Pancreas (tissue), 10 donors: Measurements from ENCODE around the gene ASIC3. TPM values are rescaled to one million over a fixed set of nuclear protein-coding genes. Genes with fewer than 3 reads are reported as not detected.
A peak's percentile ranks its signal among the peaks of the same experiment; 100 is the strongest.

ENCODE experiments used
- ATAC-seq, 4 donors: fragments of 200-7000 bp; cut with Tn5 transposase; one replicate each; pipeline versions ENCODE4 v1.8.0 to v1.9.1; 2020; ENCODE audit warnings: mild to moderate bottlenecking in 4 of 4, moderate library complexity in 4 of 4
- DNase-seq, 6 donors: peaks; one replicate each; pipeline ENCODE4 v3.0.0-alpha.2; 2020
- FAIRE-seq: peaks from 2 replicates; lab custom pipeline; 2012; peaks lifted over from hg19 to GRCh38; lab: Jason Lieb, UNC
- H3K27ac ChIP-seq, 4 donors: fragments of 200-600 bp; sonication (generic); 1 replicate in 3 of 4; 2 replicates in 1 of 4; pipeline versions ENCODE4 v1.5.0 to v1.8.0; 2020
- H3K27me3 ChIP-seq, 4 donors: fragments of 200-600 bp; one replicate each; pipeline ENCODE4 v1.8.0; 2021
- H3K36me3 ChIP-seq, 3 donors: fragments of 200-600 bp; sonication (generic) in 1 of 3; one replicate each; pipeline versions ENCODE4 v1.5.0 to v1.8.0; 2020 to 2021
- H3K4me1 ChIP-seq, 3 donors: fragments of 200-600 bp; one replicate each; pipeline ENCODE4 v1.8.0; 2021
- H3K4me3 ChIP-seq, 4 donors: fragments of 200-600 bp; sonication (generic) in 2 of 4; one replicate each; pipeline versions ENCODE4 v1.5.0 to v1.8.0; 2020 to 2021
- H3K9me3 ChIP-seq, 4 donors: fragments of 200-600 bp; one replicate each; pipeline ENCODE4 v1.8.0; 2021
- CTCF ChIP-seq, 4 donors: fragments of 200-600 bp; sonication (generic) in 3 of 4; IDR thresholded peaks; one replicate each; pipeline versions ENCODE4 v1.5.0 to v1.8.0; 2021; ENCODE audit warnings: antibody characterized with exemption in 4 of 4
- WGBS, 2 donors: extraction: QIAGEN DNeasy Blood & Tissue Kit; methylation state at CpG; one replicate each; pipeline ENCODE4 v1.1.7; 2013; 5-methylcytosine and 5-hydroxymethylcytosine counted together
- intact Hi-C, 3 donors: fragments of 100-400 bp; cut with DNase I; formaldehyde crosslinking; loops; one replicate each; pipeline versions ENCODE4 v1.11.1 to v1.14.2; 2022
- polyA plus RNA-seq, 2 donors: library from polyadenylated mRNA; stranded (reverse); fragments of 200-250 nt; gene quantifications; one replicate each; pipeline ENCODE4 v1.2.3, GENCODE V29; 2013
- total RNA-seq, 6 donors: library from RNA; stranded (reverse); fragmentation: NEBNext Ultra II Directional in 4 of 6; extraction: Animal tissue kit (Norgen Biotek cat#: 25700) in 4 of 6; gene quantifications; one replicate each; pipeline versions ENCODE4 v1.2.1 to v1.2.4, GENCODE V29; 2021 to 2023
- donor health status: healthy with polysubstance abuse.
- donor health status: DM: no; HTN: no; CAD: no; lungs with moderate emphysema.
- donor health status: DM: no; HTN: no; CAD: no.
- donor health status: control.
- donor health status: control.
- donor health status: Bipolar disorder and iron deficiency.
- donor health status: DM: yes; HTN: yes; CAD: no.
- donor health status: DM: no; HTN: no; CAD: no.
- donor health status: DM: no; HTN: no; CAD: no.
- donor health status: DM: yes; HTN: yes; CAD: no.

The ASIC3 gene
- total and polyA plus RNA-seq, 8 donors, result 0.47 to 8.7 (median 0.83) TPM

GRCh38 chr7:151013356-151013732, 35.0 kb upstream of the ASIC3 start:
- peak overlapping the region in 1 of 4 donors; percentile 32 for H3K4me3 ChIP-seq
- no peaks in the 10 kb centered on the region for H3K36me3 ChIP-seq
- DNase-seq, result peak in 1 of 6 donors; percentile 62
- H3K27ac ChIP-seq, result no peak overlapping the region
- 1 to 14% methylated on average over 12 to 26 of the region's 26 CpGs for WGBS, 2 donors
- H3K27me3 ChIP-seq, result peaks cover 0 to 6% (median 0%) of the 10 kb centered on the region in 4 donors
- H3K4me1 ChIP-seq, result peaks cover 0 to 18% (median 0%) of the 10 kb centered on the region in 3 donors
- peak; percentile 2 to 23 (median 4) for ATAC-seq
- TF ChIP-seq CTCF (IDR thresholded peaks at IDR 0.05), result no peak
- FAIRE-seq, result no peak
- H3K9me3 ChIP-seq, result no peaks in the 10 kb centered on the region
- intact Hi-C loops, result no loop called here

GRCh38 chr7:151013733-151014497, 34.4 kb upstream of the ASIC3 start:
- Histone ChIP-seq H3K27ac (no peak overlapping the region), H3K4me1 (peaks cover 0 to 20% (median 0%) of the 10 kb centered on the region in 3 donors)
- no peak for TF ChIP-seq CTCF (IDR thresholded peaks at IDR 0.05)

GRCh38 chr7:151014950-151015349, 33.4 kb upstream of the ASIC3 start:
- H3K27ac ChIP-seq, result no peak overlapping the region
- FAIRE-seq, result no peak
- no peaks in the 10 kb centered on the region for H3K9me3 ChIP-seq
- no peak for ATAC-seq
- H3K4me1 ChIP-seq, result peaks cover 0 to 20% (median 0%) of the 10 kb centered on the region in 3 donors
- TF ChIP-seq CTCF (IDR thresholded peaks at IDR 0.05), result no peak
- intact Hi-C loops, result no loop called here
- no peaks in the 10 kb centered on the region for H3K36me3 ChIP-seq
- no peak overlapping the region for H3K4me3 ChIP-seq
- no peak for DNase-seq
- WGBS, 2 donors, result 75 to 89% methylated on average over 8 of the region's 8 CpGs
- peaks cover 0 to 8% (median 0%) of the 10 kb centered on the region in 4 donors for H3K27me3 ChIP-seq

More at GRCh38 chr7:151013733-151014497, 34.4 kb upstream of the ASIC3 start:
- ATAC-seq (peak; percentile 26 to 55 (median 40)), FAIRE-seq (no peak), DNase-seq (peak in 5 of 6 donors; percentile 51 to 85 (median 56))
- intact Hi-C loops, result no loop called here
- no peaks in the 10 kb centered on the region for H3K36me3 ChIP-seq
- peak overlapping the region in 1 of 4 donors; percentile 32 for H3K4me3 ChIP-seq
- WGBS, 2 donors, result 20 to 21% methylated on average over 48 to 55 of the region's 55 CpGs
- no peaks in the 10 kb centered on the region for H3K9me3 ChIP-seq
- peaks cover 0 to 8% (median 0%) of the 10 kb centered on the region in 4 donors for H3K27me3 ChIP-seq

GRCh38 chr7:151015967-151016366, 32.4 kb upstream of the ASIC3 start:
- no peaks in the 10 kb centered on the region for H3K36me3 ChIP-seq

More at GRCh38 chr7:151015967-151016366, 32.4 kb upstream of the ASIC3 start:
- ATAC-seq (no peak), DNase-seq (peak in 1 of 6 donors; percentile 49), FAIRE-seq (no peak)
- Histone ChIP-seq H3K4me1 (peaks cover 0 to 20% (median 0%) of the 10 kb centered on the region in 3 donors), H3K9me3 (no peaks in the 10 kb centered on the region), H3K27ac (no peak overlapping the region), H3K27me3 (peaks cover 0 to 8% (median 0%) of the 10 kb centered on the region in 4 donors), H3K4me3 (no peak overlapping the region)
- no peak for TF ChIP-seq CTCF (IDR thresholded peaks at IDR 0.05)
- intact Hi-C loops, result no loop called here
- WGBS, 2 donors, result 79 to 87% methylated on average over 5 of the region's 5 CpGs
